22Rv1 (cell line): ENCODE results near the gene RLN3.

Experiments
- H3K27ac ChIP-seq: fragments of 450-650 bp; 2 replicates; pipeline ENCODE4 v1.5.1; 2017
- ZFX ChIP-seq: fragments of 450-650 bp; IDR thresholded peaks from 2 replicates; pipeline ENCODE4 v1.6.1; 2017; ENCODE audit warnings: antibody characterized with exemption, borderline replicate concordance
- TF ChIP-seq, protein P1 (sequence below): fragments of 450-650 bp; IDR thresholded peaks from 2 replicates; pipeline ENCODE4 v1.5.1; 2017; ENCODE audit warnings: mild to moderate bottlenecking

The RLN3 gene

DNA sequence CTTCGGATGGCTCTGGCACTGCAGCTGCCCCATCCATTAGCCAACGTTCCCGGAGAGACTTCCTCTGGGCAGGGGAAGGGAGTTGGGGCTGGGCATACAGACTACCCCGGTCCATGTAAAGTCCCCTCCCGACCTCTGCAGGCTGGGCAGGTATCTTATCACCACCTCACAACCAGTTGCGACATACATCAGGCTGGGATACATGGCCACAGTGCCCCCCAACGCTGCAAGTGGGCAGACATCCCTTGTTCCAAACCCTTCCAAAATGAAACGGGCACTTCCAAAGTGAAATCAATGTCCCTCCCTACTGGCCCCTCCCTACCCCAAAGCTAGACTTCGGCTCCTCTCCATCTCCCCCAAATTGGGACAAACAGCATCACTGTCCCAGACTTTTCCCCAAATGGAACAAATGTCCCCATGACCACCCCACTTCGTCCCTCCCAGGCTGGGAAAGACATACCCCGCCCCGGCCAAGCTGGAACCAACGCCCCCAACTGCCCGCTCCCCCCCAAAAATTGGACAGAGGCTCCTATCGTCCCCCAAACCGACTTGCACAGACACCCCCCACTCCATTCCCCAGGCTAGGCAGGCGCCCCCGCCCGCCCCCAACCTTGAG is 28.9 kb downstream of the RLN3 start:
- TF ChIP-seq, protein P1, sequence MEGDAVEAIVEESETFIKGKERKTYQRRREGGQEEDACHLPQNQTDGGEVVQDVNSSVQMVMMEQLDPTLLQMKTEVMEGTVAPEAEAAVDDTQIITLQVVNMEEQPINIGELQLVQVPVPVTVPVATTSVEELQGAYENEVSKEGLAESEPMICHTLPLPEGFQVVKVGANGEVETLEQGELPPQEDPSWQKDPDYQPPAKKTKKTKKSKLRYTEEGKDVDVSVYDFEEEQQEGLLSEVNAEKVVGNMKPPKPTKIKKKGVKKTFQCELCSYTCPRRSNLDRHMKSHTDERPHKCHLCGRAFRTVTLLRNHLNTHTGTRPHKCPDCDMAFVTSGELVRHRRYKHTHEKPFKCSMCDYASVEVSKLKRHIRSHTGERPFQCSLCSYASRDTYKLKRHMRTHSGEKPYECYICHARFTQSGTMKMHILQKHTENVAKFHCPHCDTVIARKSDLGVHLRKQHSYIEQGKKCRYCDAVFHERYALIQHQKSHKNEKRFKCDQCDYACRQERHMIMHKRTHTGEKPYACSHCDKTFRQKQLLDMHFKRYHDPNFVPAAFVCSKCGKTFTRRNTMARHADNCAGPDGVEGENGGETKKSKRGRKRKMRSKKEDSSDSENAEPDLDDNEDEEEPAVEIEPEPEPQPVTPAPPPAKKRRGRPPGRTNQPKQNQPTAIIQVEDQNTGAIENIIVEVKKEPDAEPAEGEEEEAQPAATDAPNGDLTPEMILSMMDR, result no peak
- TF ChIP-seq ZFX, result no peak
- H3K27ac ChIP-seq, result no peak overlapping the region

DNA sequence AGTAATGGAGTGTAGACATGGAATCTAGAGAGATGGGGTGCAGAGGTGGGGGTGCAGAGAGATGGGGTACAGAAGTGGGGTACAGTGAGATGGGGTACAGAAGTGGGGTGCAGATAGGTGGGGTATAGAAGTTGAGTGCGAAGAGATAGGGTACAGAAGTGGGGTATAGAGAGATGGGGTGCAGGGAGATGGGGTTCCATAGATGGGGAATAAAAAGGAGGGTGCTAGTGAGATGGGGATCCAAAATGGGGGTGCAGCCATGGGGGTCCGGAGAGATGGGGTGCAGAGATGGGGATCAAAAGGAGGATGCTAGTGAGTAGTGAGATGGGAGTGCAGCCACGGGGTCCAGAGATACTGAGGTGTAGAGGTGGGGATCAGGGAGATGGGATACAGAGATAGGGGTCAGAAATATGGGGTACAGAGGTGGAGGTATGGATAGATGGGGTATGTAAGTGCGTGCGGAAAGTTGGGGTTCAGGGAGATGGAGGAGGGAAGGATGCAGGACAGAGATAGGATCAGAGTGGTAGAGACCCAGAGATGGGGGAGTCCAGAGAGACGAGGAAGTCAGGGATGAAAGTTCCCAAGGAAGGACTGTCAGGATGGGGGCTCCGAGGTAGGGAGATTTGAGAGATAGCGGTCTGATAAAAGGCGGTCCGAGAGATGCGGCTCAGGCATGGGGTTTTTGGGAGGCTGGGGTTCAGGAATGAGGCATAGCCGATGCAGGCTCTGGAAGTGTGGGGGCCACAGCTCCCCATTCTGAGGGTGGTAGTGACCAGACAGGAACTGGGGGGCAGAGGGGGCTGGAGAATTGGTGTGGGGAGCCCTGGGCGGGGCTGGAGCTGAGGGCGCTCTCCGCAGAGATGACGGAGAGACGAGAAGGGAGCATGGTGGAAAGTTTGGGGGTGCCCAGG is 30.5 kb downstream of the RLN3 start:
- TF ChIP-seq, protein P1, result no peak
- TF ChIP-seq ZFX, result no peak

DNA sequence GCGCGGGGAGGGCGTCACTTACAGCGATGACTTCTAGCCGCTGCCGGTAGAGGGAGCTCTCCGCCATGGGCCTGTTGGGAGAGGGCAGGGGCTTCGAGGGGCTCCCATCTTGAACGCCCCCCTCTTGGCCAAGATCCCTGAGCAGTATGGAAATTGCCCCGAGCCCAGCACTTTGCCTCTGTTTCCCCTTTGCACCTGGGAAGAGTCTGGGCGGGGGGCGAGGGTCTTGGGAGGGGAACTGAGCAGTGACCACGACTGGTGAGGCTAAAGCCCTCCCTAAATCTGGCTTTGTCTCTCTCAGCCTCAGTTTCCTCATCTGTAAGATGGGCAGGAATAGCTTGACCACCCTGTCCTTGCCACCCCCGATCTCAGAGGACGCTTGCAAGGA is 31.1 kb downstream of the RLN3 start:
- H3K27ac ChIP-seq, result no peak overlapping the region
- TF ChIP-seq, protein P1, result peak; percentile 93
- no peak for TF ChIP-seq ZFX

More for the DNA sequence above, 30.5 kb downstream of the RLN3 start:
- H3K27ac ChIP-seq, result no peak overlapping the region

DNA sequence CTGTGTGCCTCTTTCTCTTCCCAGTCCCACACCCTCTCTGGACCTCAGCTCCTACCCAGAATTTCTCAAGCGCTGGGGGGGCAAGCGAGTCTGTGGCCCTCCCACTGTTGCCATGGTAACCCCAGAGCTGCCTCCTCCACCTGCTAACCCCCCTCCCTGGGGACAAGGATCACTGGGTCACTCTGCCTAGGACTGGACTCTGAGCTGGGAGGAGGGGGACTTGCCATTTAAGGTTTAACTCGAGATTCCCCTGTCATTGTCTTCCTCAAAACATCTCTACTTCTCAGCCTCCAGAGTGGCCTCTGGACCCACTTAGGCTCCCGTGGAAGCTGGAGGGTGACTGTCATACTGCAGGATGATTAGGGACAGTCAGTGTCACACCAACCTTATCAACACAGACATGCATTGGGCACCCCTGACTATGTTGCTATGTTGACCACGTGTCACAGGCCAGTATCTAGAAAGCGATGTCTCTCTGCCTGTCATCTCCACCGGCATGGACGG is 31.8 kb downstream of the RLN3 start:
- TF ChIP-seq ZFX, result no peak
- TF ChIP-seq, protein P1, result no peak
- H3K27ac ChIP-seq, result no peak overlapping the region

DNA sequence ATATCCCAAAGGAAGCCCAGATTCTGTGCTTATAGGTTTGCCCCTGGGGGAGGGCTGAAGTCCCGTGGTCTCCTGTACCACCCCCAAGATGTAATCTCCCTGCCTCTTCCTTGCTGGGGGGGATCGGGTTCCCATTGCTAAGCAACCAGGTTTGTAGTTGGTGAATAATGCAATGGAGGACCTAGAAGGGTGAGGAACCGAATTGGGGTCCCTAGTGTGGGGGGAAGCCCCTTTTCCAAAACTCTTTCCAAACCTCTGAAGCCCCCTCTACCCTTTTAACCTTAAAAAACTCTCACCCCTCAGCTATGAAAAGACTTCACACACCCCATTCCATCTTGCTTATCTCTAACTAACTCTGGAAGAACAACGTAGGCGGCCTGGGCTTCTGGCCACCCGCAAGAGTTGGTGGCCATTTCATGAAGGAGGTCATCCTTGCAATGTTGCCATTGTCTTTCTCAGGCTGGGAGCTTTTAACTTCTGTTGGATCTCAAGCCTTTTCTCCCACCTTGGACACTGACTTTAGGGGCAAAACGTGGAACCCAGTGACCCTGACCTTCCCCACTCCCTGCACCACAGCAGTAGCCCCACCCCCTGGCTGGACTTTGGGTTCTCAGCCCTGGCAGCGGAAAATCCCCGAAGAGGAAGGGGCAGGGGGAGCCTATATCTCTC is 33.3 kb downstream of the RLN3 start:
- TF ChIP-seq ZFX, result no peak
- TF ChIP-seq, protein P1, result no peak
- no peak overlapping the region for H3K27ac ChIP-seq

DNA sequence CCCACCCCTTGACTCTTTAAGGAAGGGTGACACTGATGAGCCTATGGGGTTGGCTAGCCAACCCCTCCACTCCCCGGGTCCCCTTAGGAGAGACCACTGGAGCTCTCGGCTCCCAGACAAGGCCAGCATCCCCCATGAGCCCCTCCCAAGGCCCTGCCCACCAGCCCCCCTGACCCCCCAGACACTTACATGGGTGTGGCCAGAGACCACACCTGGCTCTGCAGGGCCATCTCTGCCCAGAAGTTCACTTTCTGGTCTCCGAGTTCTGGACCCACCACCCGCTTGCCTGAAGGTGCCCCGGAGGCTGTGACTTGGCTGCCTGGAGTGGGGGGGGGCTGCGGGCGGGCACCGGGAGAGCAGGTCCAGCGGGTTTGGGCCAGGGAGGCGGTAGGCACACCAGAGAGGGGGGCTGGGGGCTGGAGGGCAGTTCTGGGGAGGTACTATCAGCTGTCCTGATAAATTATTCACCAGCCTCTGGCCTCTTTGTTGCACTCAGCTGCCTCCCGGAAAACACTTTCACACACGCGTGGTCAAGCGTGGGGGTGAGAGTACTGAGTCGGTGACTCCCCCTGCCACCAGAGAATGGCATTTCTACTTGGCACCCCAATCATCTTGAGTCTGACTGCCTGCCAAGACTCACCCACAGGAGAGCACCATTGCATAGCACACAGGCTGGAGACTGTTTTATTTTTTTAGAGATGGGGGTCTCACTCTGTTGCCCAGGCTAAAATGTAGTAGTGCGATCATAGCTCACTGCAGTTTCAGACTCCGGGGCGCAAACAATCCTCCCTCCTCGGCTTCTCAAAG is 34.0 kb downstream of the RLN3 start, which contains the start of gene PALM3:
Gene PALM3 (minus strand): TSS at position 326 of the 807 bp plus-strand sequence. CDS start 96 bp downstream, at position 230.
- H3K27ac ChIP-seq, result no peak within 1 kb of the TSS
- TF ChIP-seq, protein P1, result no peak
- no peak for TF ChIP-seq ZFX
